Tibial artery (tissue), 4 donors: ENCODE results near the gene PI4K2B.

ENCODE experiments used
- DNase-seq, 2 donors: peaks; one replicate each; pipeline ENCODE4 v3.0.0-alpha.2; 2019
- H3K27ac ChIP-seq, 2 donors: fragments of 200-600 bp; sonication (generic) in 1 of 2; 1 replicate in 1 of 2; 2 replicates in 1 of 2; pipeline ENCODE4 v1.5.1; 2018 to 2019; ENCODE audit warnings: mild to moderate bottlenecking in 1 of 2
- H3K27me3 ChIP-seq, 2 donors: fragments of 200-600 bp; sonication (generic) in 1 of 2; one replicate each; pipeline versions ENCODE4 v1.5.1 to v1.6.0; 2016 to 2019
- H3K36me3 ChIP-seq, 3 donors: fragments of 200-600 bp; sonication (generic) in 2 of 3; one replicate each; pipeline ENCODE4 v1.5.1; 2016 to 2019; ENCODE audit warnings: mild to moderate bottlenecking in 2 of 3
- H3K4me1 ChIP-seq, 4 donors: fragments of 200-600 bp; sonication (generic) in 2 of 4; 1 replicate in 3 of 4; 2 replicates in 1 of 4; pipeline ENCODE4 v1.5.1; 2016 to 2019
- H3K4me3 ChIP-seq, 2 donors: fragments of 200-600 bp; sonication (generic) in 1 of 2; 1 replicate in 1 of 2; 2 replicates in 1 of 2; pipeline ENCODE4 v1.5.1; 2018 to 2019; ENCODE audit warnings: mild to moderate bottlenecking in 2 of 2
- H3K9me3 ChIP-seq, 3 donors: fragments of 200-600 bp; sonication (generic) in 1 of 3; one replicate each; pipeline ENCODE4 v1.5.1; 2016 to 2019
- intact Hi-C: fragments of 100-400 bp; cut with DNase I; formaldehyde crosslinking; loops from one replicate; pipeline ENCODE4 v1.15.0; 2023; ENCODE audit warnings: low total_unique reads
- TF ChIP-seq, protein P1 (sequence below), 2 experiments: fragments of 200-600 bp in 1 of 2; fragments of 450-650 bp in 1 of 2; IDR thresholded peaks; one replicate each; pipeline ENCODE4 v1.5.1; 2017 to 2019; ENCODE audit warnings: antibody characterized with exemption in 2 of 2, mild to moderate bottlenecking in 1 of 2, moderate library complexity in 1 of 2

Gene PI4K2B

DNA sequence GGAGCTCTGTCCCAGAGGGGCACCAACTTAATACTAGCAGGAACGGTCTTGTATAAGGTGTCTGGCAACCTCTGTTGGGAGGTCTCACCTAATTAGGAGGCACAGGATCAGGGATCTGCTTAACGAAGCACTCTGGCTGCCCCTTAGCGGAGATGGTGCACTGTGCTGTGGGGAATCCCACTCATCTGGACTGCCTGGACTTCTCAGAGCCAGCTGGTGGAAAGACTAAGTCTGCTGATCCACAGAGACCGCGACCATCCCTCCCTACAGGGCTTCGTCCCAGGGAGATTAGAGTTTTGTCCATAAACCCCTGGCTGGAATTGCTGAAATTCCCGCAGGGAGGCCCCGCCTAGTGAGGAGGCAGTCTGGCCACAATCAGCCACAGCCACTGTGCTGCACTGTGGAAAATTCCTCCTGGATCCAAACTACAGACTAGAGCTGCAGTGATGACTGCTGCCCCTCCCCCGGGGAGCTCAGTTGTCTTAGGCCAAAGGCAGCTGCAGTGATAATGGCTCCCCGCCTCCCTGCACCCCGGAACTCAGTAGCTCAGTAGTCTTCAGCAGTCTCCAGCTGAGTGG is 56.7 kb downstream of the PI4K2B start:
- no peaks in the 10 kb centered on the region for H3K36me3 ChIP-seq
- no peak for DNase-seq
- TF ChIP-seq, protein P1, sequence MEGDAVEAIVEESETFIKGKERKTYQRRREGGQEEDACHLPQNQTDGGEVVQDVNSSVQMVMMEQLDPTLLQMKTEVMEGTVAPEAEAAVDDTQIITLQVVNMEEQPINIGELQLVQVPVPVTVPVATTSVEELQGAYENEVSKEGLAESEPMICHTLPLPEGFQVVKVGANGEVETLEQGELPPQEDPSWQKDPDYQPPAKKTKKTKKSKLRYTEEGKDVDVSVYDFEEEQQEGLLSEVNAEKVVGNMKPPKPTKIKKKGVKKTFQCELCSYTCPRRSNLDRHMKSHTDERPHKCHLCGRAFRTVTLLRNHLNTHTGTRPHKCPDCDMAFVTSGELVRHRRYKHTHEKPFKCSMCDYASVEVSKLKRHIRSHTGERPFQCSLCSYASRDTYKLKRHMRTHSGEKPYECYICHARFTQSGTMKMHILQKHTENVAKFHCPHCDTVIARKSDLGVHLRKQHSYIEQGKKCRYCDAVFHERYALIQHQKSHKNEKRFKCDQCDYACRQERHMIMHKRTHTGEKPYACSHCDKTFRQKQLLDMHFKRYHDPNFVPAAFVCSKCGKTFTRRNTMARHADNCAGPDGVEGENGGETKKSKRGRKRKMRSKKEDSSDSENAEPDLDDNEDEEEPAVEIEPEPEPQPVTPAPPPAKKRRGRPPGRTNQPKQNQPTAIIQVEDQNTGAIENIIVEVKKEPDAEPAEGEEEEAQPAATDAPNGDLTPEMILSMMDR (IDR thresholded peaks at IDR 0.05): no peak
- no peak overlapping the region for H3K27ac ChIP-seq
- no peak overlapping the region for H3K4me3 ChIP-seq
- H3K27me3 ChIP-seq: no peaks in the 10 kb centered on the region
- intact Hi-C loops: no loop called here
- H3K9me3 ChIP-seq: no peaks in the 10 kb centered on the region
- H3K4me1 ChIP-seq: no peaks in the 10 kb centered on the region

DNA sequence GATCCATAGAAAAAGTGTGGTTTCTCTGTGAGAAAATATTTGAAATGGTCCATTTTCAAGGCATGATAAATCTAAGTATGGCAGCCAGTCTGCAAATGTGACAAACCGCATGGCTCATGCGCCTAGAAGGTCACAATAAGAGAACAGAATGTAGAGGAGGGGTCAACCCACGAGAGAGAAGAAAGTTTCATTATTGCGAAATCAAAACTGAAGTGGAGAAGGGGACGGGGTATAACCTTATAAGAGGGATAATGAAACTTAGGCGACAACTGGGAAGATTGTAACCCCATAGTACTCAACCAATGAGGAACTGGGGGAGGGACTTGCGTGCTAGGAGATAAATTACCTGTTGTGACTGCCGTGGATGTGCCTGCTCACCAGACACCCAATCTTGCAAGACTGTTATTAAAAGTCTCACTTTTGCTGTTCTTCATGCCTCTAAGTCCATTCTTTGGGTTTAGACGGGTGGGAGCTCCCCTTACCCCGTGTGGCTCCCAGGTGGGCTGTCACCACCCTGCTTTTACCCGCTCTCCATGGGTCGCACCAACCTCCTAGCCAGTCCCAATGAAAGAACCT is 57.4 kb downstream of the PI4K2B start:
- no peaks in the 10 kb centered on the region for H3K27me3 ChIP-seq
- no peaks in the 10 kb centered on the region for H3K4me1 ChIP-seq
- no peaks in the 10 kb centered on the region for H3K36me3 ChIP-seq
- no peak for DNase-seq
- TF ChIP-seq, protein P1 (IDR thresholded peaks at IDR 0.05): no peak
- H3K27ac ChIP-seq: no peak overlapping the region
- H3K4me3 ChIP-seq: no peak overlapping the region
- intact Hi-C loops: no loop called here
- H3K9me3 ChIP-seq: no peaks in the 10 kb centered on the region

DNA sequence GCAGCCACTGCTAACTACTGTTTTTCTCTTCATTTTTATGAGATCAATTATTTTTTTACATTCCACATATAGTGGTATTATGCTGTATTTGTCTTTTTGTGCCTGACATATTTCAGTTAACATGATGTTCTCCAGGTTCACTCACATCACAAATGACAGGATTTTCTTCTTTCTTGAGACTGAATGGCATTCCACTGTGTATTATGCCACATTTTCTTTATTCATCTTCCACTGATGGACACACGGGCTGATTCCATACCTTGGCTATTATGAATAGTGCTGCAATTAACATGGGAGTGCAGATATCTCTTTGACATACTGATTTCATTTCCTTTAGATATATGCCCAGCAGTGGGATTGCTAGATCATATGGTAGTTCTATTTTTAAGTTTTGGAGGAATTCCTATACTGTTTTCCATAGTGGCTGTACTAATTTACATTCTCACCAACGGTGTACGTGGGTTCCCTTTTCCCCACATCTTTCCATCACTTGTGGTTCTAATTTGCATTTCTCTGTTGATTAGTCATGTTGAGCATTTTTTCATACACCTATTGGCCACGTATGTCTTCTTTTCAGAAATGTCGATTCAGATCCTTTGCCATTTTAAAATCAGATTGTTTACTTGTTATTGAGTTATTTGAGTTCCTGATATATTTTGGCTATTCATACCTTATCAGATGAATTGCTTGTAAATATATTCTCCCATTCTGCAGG is 63.9 kb downstream of the PI4K2B start:
- Histone ChIP-seq H3K27me3 (peaks cover 0 to 5% of the 10 kb centered on the region in 2 donors), H3K27ac (no peak overlapping the region), H3K9me3 (no peaks in the 10 kb centered on the region), H3K36me3 (no peaks in the 10 kb centered on the region), H3K4me3 (no peak overlapping the region), H3K4me1 (no peaks in the 10 kb centered on the region)
- no peak for DNase-seq
- TF ChIP-seq, protein P1 (IDR thresholded peaks at IDR 0.05): no peak
- intact Hi-C loops: no loop called here

DNA sequence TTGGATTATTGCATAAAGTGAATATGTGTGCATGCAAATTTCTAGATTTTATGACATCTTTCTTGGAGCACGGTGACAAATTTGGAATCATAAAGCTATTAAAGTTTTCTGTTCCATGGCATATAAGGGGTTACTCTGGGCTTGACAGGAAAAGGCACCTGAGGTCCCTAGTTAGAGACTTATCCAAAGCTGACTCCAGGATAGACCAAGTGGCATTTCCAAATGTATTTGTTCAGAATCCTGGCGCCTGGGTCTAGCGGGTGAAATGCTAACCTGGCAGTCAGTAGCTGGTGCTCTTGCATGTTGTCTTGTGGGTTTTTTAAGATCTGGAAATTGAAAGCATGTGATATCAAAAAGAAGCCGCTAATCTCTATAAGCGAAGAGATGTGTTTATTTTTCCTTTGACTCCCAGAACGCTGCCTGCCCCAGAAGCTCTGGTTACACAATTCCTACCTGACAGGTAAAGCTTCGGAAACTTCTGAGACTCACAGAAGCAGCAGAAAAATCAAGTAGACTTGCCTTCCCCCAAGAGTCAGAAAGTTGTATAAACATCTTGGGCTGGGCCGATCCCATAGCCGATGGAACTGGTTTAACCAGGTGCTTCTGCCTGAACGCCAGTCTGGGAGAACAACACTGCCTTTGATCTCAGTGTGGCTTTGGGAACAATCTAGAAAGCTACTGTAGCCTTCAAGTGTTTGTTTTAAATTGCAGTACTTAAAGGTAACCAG is 65.8 kb downstream of the PI4K2B start:
- no peak for DNase-seq
- H3K4me1 ChIP-seq: no peaks in the 10 kb centered on the region
- intact Hi-C loops: no loop called here
- H3K27ac ChIP-seq: no peak overlapping the region
- H3K4me3 ChIP-seq: no peak overlapping the region
- H3K27me3 ChIP-seq: peaks cover 0 to 5% of the 10 kb centered on the region in 2 donors
- no peaks in the 10 kb centered on the region for H3K9me3 ChIP-seq
- TF ChIP-seq, protein P1 (IDR thresholded peaks at IDR 0.05): no peak
- no peaks in the 10 kb centered on the region for H3K36me3 ChIP-seq

DNA sequence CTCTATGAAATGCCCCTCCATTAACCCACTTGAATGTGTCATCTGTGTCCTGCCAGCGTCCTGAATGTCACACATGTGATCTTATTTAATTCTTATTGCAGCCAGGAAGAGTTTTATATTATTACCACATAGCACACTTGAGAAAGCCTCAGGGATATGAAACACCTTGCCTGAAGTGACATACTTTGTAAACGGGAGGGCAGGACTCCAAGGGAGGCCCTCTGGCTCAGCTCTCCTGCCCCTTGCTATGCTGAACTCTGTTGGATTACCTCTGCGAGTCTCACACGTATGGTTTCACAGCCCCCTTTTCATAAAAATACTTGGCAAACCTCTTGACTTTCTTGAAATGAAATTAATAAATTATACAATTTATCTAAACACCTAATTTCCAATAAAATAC is 67.6 kb downstream of the PI4K2B start:
- H3K4me1 ChIP-seq: no peaks in the 10 kb centered on the region
- H3K27me3 ChIP-seq: peaks cover 0 to 5% of the 10 kb centered on the region in 2 donors
- H3K4me3 ChIP-seq: no peak overlapping the region
- no peak for DNase-seq
- no peaks in the 10 kb centered on the region for H3K36me3 ChIP-seq
- TF ChIP-seq, protein P1 (IDR thresholded peaks at IDR 0.05): no peak
- intact Hi-C loops: no loop called here
- H3K27ac ChIP-seq: no peak overlapping the region
- no peaks in the 10 kb centered on the region for H3K9me3 ChIP-seq
